MCF 10A (cell line): Measurements from ENCODE around the gene LCE3C. TPM values are rescaled to one million over a fixed set of nuclear protein-coding genes. Genes with fewer than 3 reads are reported as not detected.

Experiments
- Bru-seq: library from RNA; stranded (reverse); fragments of 400-500 nt; gene quantifications from one replicate; lab custom pipeline; 2021; lab: Mats Ljungman, UMichigan
- BruChase-seq, 2 experiments: library from RNA; stranded (reverse); fragments of 400-500 nt; gene quantifications; one replicate each; lab custom pipeline; 2021; lab: Mats Ljungman, UMichigan
- BruUV-seq: library from RNA; stranded (reverse); fragments of 400-500 nt; replicated peaks from 2 replicates; lab custom pipeline; 2021; lab: Mats Ljungman, UMichigan
- CTCF ChIA-PET: fragments of 300-600 bp; sonication (Branson Sonifier 250); formaldehyde crosslinking; extraction: SDS; loops from one replicate; lab custom pipeline; 2021; ENCODE audit warnings: antibody characterized with exemption, inconsistent platforms; lab: Yijun Ruan, JAX
- POLR2A ChIA-PET: fragments of 300-600, 350-650 bp; sonication (Branson Sonifier 250); formaldehyde crosslinking; extraction: SDS; loops from one replicate; lab custom pipeline; 2020; ENCODE audit warnings: antibody characterized with exemption, inconsistent platforms; lab: Yijun Ruan, JAX
- DNase-seq: peaks from one replicate; pipeline ENCODE4 v3.0.0-alpha.2; 2018; ENCODE audit not compliant: unreplicated experiment
- H3K27ac Mint-ChIP-seq: one replicate; pipeline ENCODE4 v1.8.0; 2022; ENCODE audit warnings: mild to moderate bottlenecking, low read depth, mixed read lengths; ENCODE audit not compliant: unreplicated experiment
- H3K27me3 Mint-ChIP-seq: one replicate; pipeline ENCODE4 v1.8.0; 2022; ENCODE audit warnings: mixed read lengths; ENCODE audit not compliant: insufficient read depth, unreplicated experiment
- H3K36me3 Mint-ChIP-seq: one replicate; pipeline ENCODE4 v1.8.0; 2022; ENCODE audit warnings: mild to moderate bottlenecking, moderate library complexity, mixed read lengths; ENCODE audit not compliant: insufficient read depth, unreplicated experiment
- H3K4me1 Mint-ChIP-seq: one replicate; pipeline ENCODE4 v1.8.0; 2022; ENCODE audit warnings: mixed read lengths; ENCODE audit not compliant: insufficient read depth, unreplicated experiment
- H3K4me3 Mint-ChIP-seq: one replicate; pipeline ENCODE4 v1.8.0; 2022; ENCODE audit warnings: mild to moderate bottlenecking, moderate library complexity, mixed read lengths; ENCODE audit not compliant: unreplicated experiment
- H3K9me3 Mint-ChIP-seq: one replicate; pipeline ENCODE4 v1.8.0; 2022; ENCODE audit warnings: mixed read lengths; ENCODE audit not compliant: unreplicated experiment
- intact Hi-C: fragments of 100-400 bp; cut with micrococcal nuclease; formaldehyde crosslinking; loops from 2 replicates; pipeline ENCODE4 v1.14.1; 2022
- long read RNA-seq: library from polyadenylated mRNA; stranded (forward); transcript quantifications from one replicate; pipeline ENCODE4 v2.0.0, GENCODE V29; 2022
- total RNA-seq: library from RNA; stranded (reverse); gene quantifications from 2 replicates; pipeline ENCODE4 v1.2.3, GENCODE V29; 2022
- TF ChIP-seq, protein P1 (sequence below): fragments of 200-600 bp; IDR thresholded peaks from one replicate; pipeline ENCODE4 v1.8.0; 2022; ENCODE audit warnings: antibody characterized with exemption, mild to moderate bottlenecking; ENCODE audit not compliant: unreplicated experiment

The LCE3C gene, protein sequence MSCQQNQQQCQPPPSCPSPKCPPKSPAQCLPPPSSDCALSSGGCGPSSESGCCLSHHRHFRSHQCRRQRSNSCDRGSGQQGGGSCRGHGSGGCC
- not detected in 2 replicates for total RNA-seq
- Bru-seq, nascent RNA, result not detected
- BruChase-seq, experiment 1, labeled RNA remaining after a 6-hour chase, result not detected
- not detected for BruChase-seq, experiment 2, labeled RNA remaining after a 2-hour chase
- long read RNA-seq, result 0 reads

DNA sequence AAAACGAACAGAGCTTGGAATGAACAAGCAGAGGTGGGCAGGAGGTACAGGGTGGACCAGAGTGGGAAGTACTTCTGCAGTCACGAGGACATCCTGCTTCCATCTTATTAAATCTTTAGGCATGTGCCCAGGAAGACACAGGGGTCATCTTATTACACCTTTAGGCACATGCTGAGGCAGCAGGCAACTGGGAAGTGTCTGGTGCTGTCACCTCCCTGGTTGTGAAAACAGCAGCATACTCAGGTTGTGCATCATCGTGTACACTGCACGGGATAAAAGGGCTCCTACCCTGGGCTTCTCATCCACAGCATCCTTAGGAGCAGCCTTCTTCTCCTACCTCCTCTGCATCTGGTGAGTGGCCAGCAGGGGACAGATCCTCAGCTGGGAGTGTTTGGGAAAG, at the start of gene LCE3C:
Gene LCE3C (plus strand): TSS at position 301 of the 400 bp plus-strand sequence. CDS start 498 bp downstream, outside the sequence.
- ChIA-PET CTCF (no interaction called here), POLR2A (no interaction called here)
- no peaks in the 10 kb centered on the region for H3K4me1 Mint-ChIP-seq
- H3K4me3 Mint-ChIP-seq, result no peak within 1 kb of the TSS
- no peaks in the 10 kb centered on the region for H3K36me3 Mint-ChIP-seq
- no peaks in the 10 kb centered on the region for H3K27me3 Mint-ChIP-seq
- no peak within 1 kb of the TSS for H3K27ac Mint-ChIP-seq
- DNase-seq, result no peak
- TF ChIP-seq, protein P1, sequence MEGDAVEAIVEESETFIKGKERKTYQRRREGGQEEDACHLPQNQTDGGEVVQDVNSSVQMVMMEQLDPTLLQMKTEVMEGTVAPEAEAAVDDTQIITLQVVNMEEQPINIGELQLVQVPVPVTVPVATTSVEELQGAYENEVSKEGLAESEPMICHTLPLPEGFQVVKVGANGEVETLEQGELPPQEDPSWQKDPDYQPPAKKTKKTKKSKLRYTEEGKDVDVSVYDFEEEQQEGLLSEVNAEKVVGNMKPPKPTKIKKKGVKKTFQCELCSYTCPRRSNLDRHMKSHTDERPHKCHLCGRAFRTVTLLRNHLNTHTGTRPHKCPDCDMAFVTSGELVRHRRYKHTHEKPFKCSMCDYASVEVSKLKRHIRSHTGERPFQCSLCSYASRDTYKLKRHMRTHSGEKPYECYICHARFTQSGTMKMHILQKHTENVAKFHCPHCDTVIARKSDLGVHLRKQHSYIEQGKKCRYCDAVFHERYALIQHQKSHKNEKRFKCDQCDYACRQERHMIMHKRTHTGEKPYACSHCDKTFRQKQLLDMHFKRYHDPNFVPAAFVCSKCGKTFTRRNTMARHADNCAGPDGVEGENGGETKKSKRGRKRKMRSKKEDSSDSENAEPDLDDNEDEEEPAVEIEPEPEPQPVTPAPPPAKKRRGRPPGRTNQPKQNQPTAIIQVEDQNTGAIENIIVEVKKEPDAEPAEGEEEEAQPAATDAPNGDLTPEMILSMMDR, result no peak
- intact Hi-C loops, result no loop called here
- no peaks in the 10 kb centered on the region for H3K9me3 Mint-ChIP-seq
- BruUV-seq, result no TSS peak

DNA sequence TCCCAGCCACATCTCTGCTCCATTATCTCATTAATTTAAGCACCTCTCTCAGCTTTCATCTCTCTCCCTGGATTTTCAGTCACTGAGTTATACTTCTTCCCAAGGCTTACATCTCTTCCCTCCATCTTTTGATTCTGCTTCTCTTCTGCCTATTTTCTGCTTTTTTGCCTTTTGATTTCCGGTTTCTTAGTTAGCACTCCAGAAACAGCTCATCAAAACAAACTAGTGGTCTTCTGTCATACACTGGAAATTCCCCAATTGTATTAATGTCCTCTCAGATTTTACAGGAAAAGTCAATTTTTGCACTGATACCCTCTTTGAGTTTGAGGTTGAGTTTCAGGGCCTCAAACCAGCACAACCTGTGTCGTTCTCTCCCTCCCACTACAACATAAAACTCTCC, 34.9 kb upstream of the LCE3C start:
- Mint-ChIP-seq H3K9me3 (no peaks in the 10 kb centered on the region), H3K36me3 (no peaks in the 10 kb centered on the region), H3K4me3 (no peak overlapping the region), H3K27me3 (no peaks in the 10 kb centered on the region), H3K27ac (no peak overlapping the region), H3K4me1 (peaks cover 8% of the 10 kb centered on the region)
- TF ChIP-seq, protein P1, result no peak
- BruUV-seq, result no TSS peak
- ChIA-PET POLR2A (interaction anchor here (0.6 to 0.7 kb wide), 2 partner anchors 32 to 282 kb away, joined by 3 read pairs; no protein-coding TSS in a partner anchor), CTCF (interaction anchor here (0.6 to 1.0 kb wide), 3 partner anchors 30 to 882 kb away, joined by 3 read pairs; no protein-coding TSS in a partner anchor)
- intact Hi-C loops, result no loop called here
- no peak for DNase-seq

DNA sequence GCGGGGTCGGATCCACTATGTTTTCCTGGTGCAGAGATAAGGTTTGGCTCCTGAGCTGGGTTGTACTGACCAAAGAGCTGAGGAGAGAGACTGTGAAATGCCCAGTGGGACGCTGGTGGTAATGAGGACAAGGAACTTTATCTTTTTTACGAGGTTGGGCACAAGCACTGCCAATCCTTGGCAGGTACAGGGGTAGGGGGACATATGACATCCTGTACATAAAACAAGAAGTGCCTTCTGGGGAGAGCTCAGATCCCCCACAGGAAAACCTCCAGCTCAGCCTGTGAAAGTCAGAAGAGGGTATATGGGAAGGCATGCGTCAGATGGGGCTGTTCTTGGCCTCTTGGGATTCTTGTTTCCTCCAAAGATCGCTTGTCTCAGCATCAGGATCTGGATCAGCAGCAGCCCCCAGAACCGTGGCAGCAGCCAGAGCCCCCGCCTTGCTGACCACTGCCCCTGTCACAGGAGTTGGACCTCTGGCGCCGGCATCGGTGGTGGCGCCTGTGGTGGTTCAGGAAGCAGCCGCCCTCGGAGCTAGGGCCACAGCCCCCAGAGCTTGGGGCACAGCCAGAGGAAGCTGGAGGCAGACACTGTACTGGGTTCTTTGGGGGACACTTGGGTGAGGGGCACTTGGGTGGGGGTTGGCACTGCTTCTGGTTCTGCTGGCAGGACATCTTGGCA, 34.4 kb upstream of the LCE3C start:
- Mint-ChIP-seq H3K4me1 (peaks cover 8% of the 10 kb centered on the region), H3K36me3 (no peaks in the 10 kb centered on the region), H3K4me3 (no peak overlapping the region), H3K27ac (no peak overlapping the region), H3K27me3 (no peaks in the 10 kb centered on the region), H3K9me3 (no peaks in the 10 kb centered on the region)
- POLR2A ChIA-PET, result interaction anchor here (0.6 to 0.7 kb wide), 2 partner anchors 32 to 282 kb away, joined by 3 read pairs; no protein-coding TSS in a partner anchor
- TF ChIP-seq, protein P1, result no peak
- intact Hi-C loops, result no loop called here
- no TSS peak for BruUV-seq
- CTCF ChIA-PET, result interaction anchor here (0.6 to 1.0 kb wide), 5 partner anchors 31 to 881 kb away, joined by 3 read pairs; no protein-coding TSS in a partner anchor
- no peak for DNase-seq

DNA sequence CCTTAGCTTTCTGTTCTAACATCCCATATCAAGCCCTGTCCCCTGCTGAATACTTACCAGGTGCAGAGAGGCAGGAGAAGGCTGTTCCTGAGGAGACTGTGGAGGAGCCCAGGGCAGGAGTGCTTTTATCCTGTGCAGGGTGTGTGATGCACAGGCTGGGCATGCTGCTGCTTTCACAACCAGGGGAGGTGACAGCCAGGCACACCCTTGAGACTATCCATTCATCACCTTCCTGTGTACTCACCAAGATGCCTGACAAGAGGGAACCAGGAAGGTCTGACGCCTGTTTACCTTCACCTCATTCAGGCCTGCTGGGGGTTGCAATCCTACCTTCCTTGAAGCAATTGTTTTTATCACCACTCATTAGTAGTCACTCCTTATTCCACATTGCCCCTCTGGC, 33.4 kb upstream of the LCE3C start, which contains the start of gene LCE3E:
Gene LCE3E (minus strand): TSS at position 100 of the 400 bp plus-strand sequence. CDS start 572 bp downstream, outside the sequence.
- peak; percentile 24 for DNase-seq
- intact Hi-C loops, result no loop called here
- peaks cover 8% of the 10 kb centered on the region for H3K4me1 Mint-ChIP-seq
- no peak within 1 kb of the TSS for H3K4me3 Mint-ChIP-seq
- H3K27ac Mint-ChIP-seq, result no peak within 1 kb of the TSS
- POLR2A ChIA-PET, result interaction anchor here (0.7 kb wide), 1 partner anchor 288 kb away, joined by 3 read pairs; no protein-coding TSS in a partner anchor
- no peaks in the 10 kb centered on the region for H3K9me3 Mint-ChIP-seq
- TF ChIP-seq, protein P1, result no peak
- BruUV-seq, result no TSS peak
- H3K36me3 Mint-ChIP-seq, result no peaks in the 10 kb centered on the region
- CTCF ChIA-PET, result no interaction called here
- no peaks in the 10 kb centered on the region for H3K27me3 Mint-ChIP-seq
